GM12878 (cell line): Measurements from ENCODE around the gene HS3ST1. TPM values are rescaled to one million over a fixed set of nuclear protein-coding genes. Genes with fewer than 3 reads are reported as not detected.

Source experiments
- ATAC-seq: fragments of 200-7000 bp; cut with Tn5 transposase; 3 replicates; pipeline ENCODE4 v1.9.1; 2020; ENCODE audit warnings: mild to moderate bottlenecking, moderate library complexity
- BruUV-seq: library from RNA; stranded (reverse); fragments of 400-500 nt; replicated peaks from 2 replicates; lab custom pipeline; 2021; lab: Mats Ljungman, UMichigan
- CTCF ChIA-PET: fragments of 300-600 bp; sonication (Branson Sonifier 250); formaldehyde crosslinking; extraction: SDS; loops from one replicate; lab custom pipeline; 2021; ENCODE audit warnings: inconsistent platforms; lab: Yijun Ruan, JAX
- POLR2A ChIA-PET: fragments of 350-600 bp; formaldehyde crosslinking; extraction: SDS; loops from one replicate; lab custom pipeline; 2021; ENCODE audit warnings: inconsistent platforms; lab: Charles Lee
- RAD21 ChIA-PET: fragments of 300-600 bp; sonication (Branson Sonifier 250); formaldehyde crosslinking; loops from one replicate; lab custom pipeline; 2023; ENCODE audit warnings: antibody characterized with exemption; ENCODE audit not compliant: unreplicated experiment; lab: Charles Lee
- SMC1A ChIA-PET: fragments of 300-600 bp; sonication (Branson Sonifier 250); formaldehyde crosslinking; loops from one replicate; lab custom pipeline; 2023; ENCODE audit not compliant: unreplicated experiment, uncharacterized antibody; lab: Charles Lee
- DNase-seq: peaks from one replicate; pipeline ENCODE4 v3.0.0-alpha.2; 2011; ENCODE audit warnings: low read depth, low spot score
- FAIRE-seq: peaks from 3 replicates; lab custom pipeline; 2011; peaks lifted over from hg19 to GRCh38; lab: Jason Lieb, UNC
- H2AFZ ChIP-seq: 2 replicates; pipeline ENCODE4 v1.6.0; 2011; ENCODE audit warnings: low read depth, low read length, control low read depth; ENCODE audit not compliant: control insufficient read depth
- H3K27ac ChIP-seq: 2 replicates; pipeline ENCODE4 v1.5.1; 2011; ENCODE audit warnings: control low read depth; ENCODE audit not compliant: control insufficient read depth, insufficient read depth
- H3K27me3 ChIP-seq, 2 experiments: replicated peaks in 1 of 2; 2 replicates each; pipeline versions ENCODE4 v1.6.0 to v1.6.1; 2011; ENCODE audit warnings: low read length in 1 of 2; ENCODE audit not compliant: control insufficient read depth in 2 of 2, insufficient read depth in 2 of 2
- H3K36me3 ChIP-seq, 2 experiments: 2 replicates each; pipeline ENCODE4 v1.5.1; 2011; ENCODE audit warnings: low read length in 1 of 2; ENCODE audit not compliant: control insufficient read depth in 2 of 2, insufficient read depth in 2 of 2
- H3K4me1 ChIP-seq: 2 replicates; pipeline ENCODE4 v1.6.1; 2011; ENCODE audit warnings: mild to moderate bottlenecking, low read length, moderate library complexity, mixed read lengths; ENCODE audit not compliant: control insufficient read depth, insufficient read depth
- H3K4me2 ChIP-seq: 2 replicates; pipeline ENCODE4 v1.6.0; 2011; ENCODE audit warnings: control low read depth; ENCODE audit not compliant: control insufficient read depth, insufficient read depth
- H3K4me3 ChIP-seq: fragments of 200-600 bp; sonication (generic); 2 replicates; pipeline ENCODE4 v1.5.1; 2016
- H3K79me2 ChIP-seq: 2 replicates; pipeline ENCODE4 v1.6.0; 2011; ENCODE audit warnings: low read length; ENCODE audit not compliant: control insufficient read depth, insufficient read depth
- H3K9ac ChIP-seq: 2 replicates; pipeline ENCODE4 v1.8.0; 2011; ENCODE audit warnings: low read length, control low read depth, mixed read lengths; ENCODE audit not compliant: control insufficient read depth, insufficient read depth
- H3K9me3 ChIP-seq: replicated peaks from 3 replicates; pipeline ENCODE4 v1.5.1; 2011; ENCODE audit warnings: mild to moderate bottlenecking, low read length; ENCODE audit not compliant: control insufficient read depth, insufficient read depth
- H4K20me1 ChIP-seq: 2 replicates; pipeline ENCODE4 v1.6.0; 2011; ENCODE audit not compliant: control insufficient read depth, insufficient read depth
- CHD1 ChIP-seq: IDR thresholded peaks from 2 replicates; pipeline ENCODE4 v1.6.1; 2012; ENCODE audit warnings: low read depth, low read length, improper control_type of control experiment
- EED ChIP-seq: sonication (generic); IDR thresholded peaks from 2 replicates; pipeline ENCODE4 v1.6.1; 2016; ENCODE audit warnings: antibody characterized with exemption, low read depth
- GABPA ChIP-seq: IDR thresholded peaks from 2 replicates; pipeline ENCODE4 v1.6.1; 2014; ENCODE audit warnings: antibody characterized with exemption, low read depth, mild to moderate bottlenecking, inconsistent platforms
- GATAD2B ChIP-seq: fragments of 450-650 bp; conservative IDR thresholded peaks from 2 replicates; pipeline ENCODE4 v1.6.1; 2017; ENCODE audit warnings: low read depth, mild to moderate bottlenecking, moderate library complexity
- MEF2A ChIP-seq: IDR thresholded peaks from 2 replicates; pipeline ENCODE4 v1.6.1; 2011; ENCODE audit warnings: low read depth, mild to moderate bottlenecking, low read length, moderate library complexity; ENCODE audit not compliant: insufficient read depth
- SREBF1 ChIP-seq: IDR thresholded peaks from 2 replicates; pipeline ENCODE4 v1.6.1; 2012; ENCODE audit warnings: mild to moderate bottlenecking, low read length
- ZNF217 ChIP-seq: fragments of 450-650 bp; IDR thresholded peaks from 2 replicates; pipeline ENCODE4 v1.6.1; 2017; ENCODE audit warnings: antibody characterized with exemption, mild to moderate bottlenecking
- ZNF622 ChIP-seq: fragments of 450-650 bp; IDR thresholded peaks from 2 replicates; pipeline ENCODE4 v1.6.1; 2017; ENCODE audit warnings: mild to moderate bottlenecking, inconsistent platforms
- ZSCAN29 ChIP-seq: fragments of 450-650 bp; IDR thresholded peaks from 2 replicates; pipeline ENCODE4 v1.6.1; 2017; ENCODE audit warnings: mild to moderate bottlenecking, moderate library complexity
- WGBS: methylation state at CpG from one replicate; pipeline ENCODE4 v1.1.6; 2016; ENCODE audit warnings: low lambda C conversion rate; ENCODE audit not compliant: insufficient replicate concordance, insufficient coverage; ENCODE audit errors: missing lambda C conversion rate; 5-methylcytosine and 5-hydroxymethylcytosine counted together
- in situ Hi-C: fragments of 300-500 bp; cut with MboI; formaldehyde crosslinking; loops from 9 replicates; pipeline ENCODE4 v1.14.3; 2018; ENCODE audit warnings: mixed read lengths
- intact Hi-C: fragments of 100-400 bp; cut with micrococcal nuclease; formaldehyde crosslinking; loops from one replicate; pipeline ENCODE4 v1.14.2; 2022; ENCODE audit not compliant: unreplicated experiment
- polyA plus RNA-seq, 11 experiments: library from polyadenylated mRNA; depleted of rRNA in 4 of 11; unstranded in 6 of 11; stranded (reverse) in 5 of 11; fragments of >200 nt; fragmentation: Nextera tagmentation in 4 of 11; fragmentation: Illumina TruSeq in 1 of 11; extraction: Ambion mirVana in 4 of 11; extraction: Trizol in 1 of 11; gene quantifications; 1 replicate in 1 of 11; 2 replicates in 10 of 11; pipeline versions ENCODE4 v1.2.1 to v1.2.3, GENCODE V29; 2011 to 2016; ENCODE audit warnings: inconsistent platforms in 2 of 11, missing spikeins in 2 of 11, low read depth in 1 of 11
- total RNA-seq, 4 experiments: library from RNA; depleted of rRNA in 3 of 4; stranded (reverse); fragments of >200 nt in 3 of 4; fragmentation: Illumina TruSeq in 1 of 4; extraction: Trizol in 1 of 4; gene quantifications; 2 replicates each; pipeline versions ENCODE4 v1.2.1 to v1.2.3, GENCODE V29; 2013 to 2021
- TF ChIP-seq, protein P1 (sequence below): fragments of 450-650 bp; formaldehyde crosslinking; IDR thresholded peaks from 2 replicates; pipeline ENCODE4 v1.4.0; 2020; ENCODE audit warnings: mild to moderate bottlenecking, moderate library complexity

The HS3ST1 gene
- total and polyA plus RNA-seq, 10 of the 15 experiments (the other 5 are each of a cell fraction or from before 2014, with no cell fraction given) = 0.03 to 0.65 (median 0.13) TPM

DNA sequence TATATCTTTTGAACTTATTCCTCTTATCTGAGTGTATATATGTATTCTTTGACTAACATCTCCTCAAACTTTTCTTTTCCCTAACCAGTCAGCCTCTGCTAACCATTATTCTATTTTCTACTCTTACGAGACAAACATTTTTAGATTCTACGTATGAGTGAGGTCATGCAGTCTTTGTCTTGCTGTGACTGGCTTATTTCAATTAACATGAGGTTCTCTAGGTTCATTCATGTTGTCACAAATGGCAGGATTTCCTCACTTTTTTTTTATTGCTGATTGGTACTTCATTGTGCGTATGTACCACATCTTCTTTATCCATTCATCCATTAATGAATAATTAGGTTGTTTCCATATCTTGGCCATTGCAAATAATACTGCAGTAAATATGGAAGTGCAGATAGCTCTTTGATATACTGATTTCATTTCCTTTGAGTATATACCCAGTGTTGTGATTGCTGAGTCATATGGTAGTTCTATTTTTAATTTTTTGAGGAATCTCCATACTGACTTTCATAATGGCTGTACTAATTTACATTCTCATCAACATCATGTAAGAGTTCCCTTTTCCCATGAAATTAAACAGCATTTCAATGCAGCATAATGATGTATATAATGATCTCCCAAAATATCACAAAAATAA lies 80.1 kb downstream of the HS3ST1 start:
- intact Hi-C loops = no loop called here
- Histone ChIP-seq H3K36me3 (no peaks in the 10 kb centered on the region), H3K4me1 (no peaks in the 10 kb centered on the region), H3K79me2 (no peaks in the 10 kb centered on the region), H3K4me3 (no peak overlapping the region), H3K9me3 (no peaks in the 10 kb centered on the region), H2AFZ (no peak overlapping the region), H3K9ac (no peak overlapping the region), H3K4me2 (no peak overlapping the region), H3K27me3 (no peaks in the 10 kb centered on the region; a peak in 1 of 4 replicates), H4K20me1 (no peaks in the 10 kb centered on the region), H3K27ac (no peak overlapping the region)
- ChIA-PET CTCF (no interaction called here), POLR2A (no interaction called here), SMC1A (interaction anchor here (2.0 kb wide), 1 partner anchor 11 kb away, joined by 6 read pairs; no protein-coding TSS in a partner anchor), RAD21 (no interaction called here)
- DNase-seq (no peak), FAIRE-seq (no peak), ATAC-seq (no peak)
- TF ChIP-seq GATAD2B = no peak
- no peak for TF ChIP-seq SREBF1
- TF ChIP-seq, protein P1, sequence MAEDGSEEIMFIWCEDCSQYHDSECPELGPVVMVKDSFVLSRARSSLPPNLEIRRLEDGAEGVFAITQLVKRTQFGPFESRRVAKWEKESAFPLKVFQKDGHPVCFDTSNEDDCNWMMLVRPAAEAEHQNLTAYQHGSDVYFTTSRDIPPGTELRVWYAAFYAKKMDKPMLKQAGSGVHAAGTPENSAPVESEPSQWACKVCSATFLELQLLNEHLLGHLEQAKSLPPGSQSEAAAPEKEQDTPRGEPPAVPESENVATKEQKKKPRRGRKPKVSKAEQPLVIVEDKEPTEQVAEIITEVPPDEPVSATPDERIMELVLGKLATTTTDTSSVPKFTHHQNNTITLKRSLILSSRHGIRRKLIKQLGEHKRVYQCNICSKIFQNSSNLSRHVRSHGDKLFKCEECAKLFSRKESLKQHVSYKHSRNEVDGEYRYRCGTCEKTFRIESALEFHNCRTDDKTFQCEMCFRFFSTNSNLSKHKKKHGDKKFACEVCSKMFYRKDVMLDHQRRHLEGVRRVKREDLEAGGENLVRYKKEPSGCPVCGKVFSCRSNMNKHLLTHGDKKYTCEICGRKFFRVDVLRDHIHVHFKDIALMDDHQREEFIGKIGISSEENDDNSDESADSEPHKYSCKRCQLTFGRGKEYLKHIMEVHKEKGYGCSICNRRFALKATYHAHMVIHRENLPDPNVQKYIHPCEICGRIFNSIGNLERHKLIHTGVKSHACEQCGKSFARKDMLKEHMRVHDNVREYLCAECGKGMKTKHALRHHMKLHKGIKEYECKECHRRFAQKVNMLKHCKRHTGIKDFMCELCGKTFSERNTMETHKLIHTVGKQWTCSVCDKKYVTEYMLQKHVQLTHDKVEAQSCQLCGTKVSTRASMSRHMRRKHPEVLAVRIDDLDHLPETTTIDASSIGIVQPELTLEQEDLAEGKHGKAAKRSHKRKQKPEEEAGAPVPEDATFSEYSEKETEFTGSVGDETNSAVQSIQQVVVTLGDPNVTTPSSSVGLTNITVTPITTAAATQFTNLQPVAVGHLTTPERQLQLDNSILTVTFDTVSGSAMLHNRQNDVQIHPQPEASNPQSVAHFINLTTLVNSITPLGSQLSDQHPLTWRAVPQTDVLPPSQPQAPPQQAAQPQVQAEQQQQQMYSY (CRISPR knock-in tag) = no peak
- TF ChIP-seq MEF2A = no peak
- no peak for TF ChIP-seq ZNF217
- no peak for TF ChIP-seq EED
- no peak for TF ChIP-seq CHD1
- TF ChIP-seq ZSCAN29 = no peak
- TF ChIP-seq GABPA = no peak
- no peak for TF ChIP-seq ZNF622
- WGBS = 53% methylated on average over 3 of the region's 3 CpGs
- in situ Hi-C loops = no loop called here
- BruUV-seq = no TSS peak
